T-helper 2 cell treated with Interferon-gamma antibody and Interleukin-4, amounts not matched to agents 5 μg/mL and 100 μg/mL, for 36 hours (primary cell): Measurements from ENCODE around the gene C1orf210.

Experiments used
- DNase-seq: peaks from one replicate; pipeline ENCODE4 v3.0.0; 2021; ENCODE audit warnings: low spot score
- H3K27ac Mint-ChIP-seq: one replicate; pipeline ENCODE4 v1.8.0; 2021; ENCODE audit warnings: mild to moderate bottlenecking, mixed read lengths
- H3K27me3 Mint-ChIP-seq: one replicate; pipeline ENCODE4 v1.8.0; 2021; ENCODE audit warnings: low read depth, mixed read lengths
- H3K36me3 Mint-ChIP-seq: one replicate; pipeline ENCODE4 v1.8.0; 2021; ENCODE audit warnings: low read depth, mixed read lengths
- H3K4me1 Mint-ChIP-seq: one replicate; pipeline ENCODE4 v1.8.0; 2021; ENCODE audit warnings: low read depth, mixed read lengths
- H3K4me3 Mint-ChIP-seq: one replicate; pipeline ENCODE4 v1.8.0; 2022; ENCODE audit warnings: mild to moderate bottlenecking, moderate library complexity, mixed read lengths
- H3K9me3 Mint-ChIP-seq: one replicate; pipeline ENCODE4 v1.8.0; 2021; ENCODE audit warnings: mixed read lengths

Gene C1orf210

DNA sequence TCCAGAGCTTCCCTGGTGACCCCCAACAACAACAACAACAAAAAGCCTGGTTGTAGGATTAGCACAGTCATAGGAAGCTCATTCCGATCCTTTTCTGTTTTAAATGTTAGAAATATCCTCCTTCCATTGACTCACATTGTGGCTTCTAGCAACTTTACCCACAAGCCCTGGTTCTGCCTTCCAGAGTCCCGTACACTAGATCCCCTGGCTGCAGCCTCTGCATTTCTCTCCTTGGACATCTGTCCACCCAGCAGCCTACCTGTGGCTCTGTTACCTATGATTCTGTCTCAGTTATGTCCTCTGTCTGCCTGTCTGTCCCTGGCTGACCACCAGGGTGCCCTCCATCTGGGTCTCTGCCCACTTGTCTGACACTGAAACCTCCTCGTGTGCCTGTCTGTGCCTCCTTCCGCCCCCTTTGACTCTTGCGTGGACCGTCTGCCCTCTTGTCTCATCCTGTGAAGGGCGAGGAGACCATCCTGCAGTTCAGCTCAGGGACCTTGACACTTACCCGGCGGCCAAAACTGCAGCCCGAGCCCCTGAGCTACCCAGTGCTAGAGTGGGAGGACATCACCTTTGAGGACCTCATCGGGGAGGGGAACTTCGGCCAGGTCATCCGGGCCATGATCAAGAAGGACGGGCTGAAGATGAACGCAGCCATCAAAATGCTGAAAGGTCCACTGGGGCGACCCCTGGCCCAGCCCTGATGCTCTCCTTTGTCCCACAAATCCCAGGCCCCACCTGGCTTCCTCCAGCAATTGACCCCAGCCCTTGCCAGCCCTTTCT is 31.5 kb upstream of the C1orf210 start:
- H3K4me3 Mint-ChIP-seq, result no peak overlapping the region
- no peak for DNase-seq

DNA sequence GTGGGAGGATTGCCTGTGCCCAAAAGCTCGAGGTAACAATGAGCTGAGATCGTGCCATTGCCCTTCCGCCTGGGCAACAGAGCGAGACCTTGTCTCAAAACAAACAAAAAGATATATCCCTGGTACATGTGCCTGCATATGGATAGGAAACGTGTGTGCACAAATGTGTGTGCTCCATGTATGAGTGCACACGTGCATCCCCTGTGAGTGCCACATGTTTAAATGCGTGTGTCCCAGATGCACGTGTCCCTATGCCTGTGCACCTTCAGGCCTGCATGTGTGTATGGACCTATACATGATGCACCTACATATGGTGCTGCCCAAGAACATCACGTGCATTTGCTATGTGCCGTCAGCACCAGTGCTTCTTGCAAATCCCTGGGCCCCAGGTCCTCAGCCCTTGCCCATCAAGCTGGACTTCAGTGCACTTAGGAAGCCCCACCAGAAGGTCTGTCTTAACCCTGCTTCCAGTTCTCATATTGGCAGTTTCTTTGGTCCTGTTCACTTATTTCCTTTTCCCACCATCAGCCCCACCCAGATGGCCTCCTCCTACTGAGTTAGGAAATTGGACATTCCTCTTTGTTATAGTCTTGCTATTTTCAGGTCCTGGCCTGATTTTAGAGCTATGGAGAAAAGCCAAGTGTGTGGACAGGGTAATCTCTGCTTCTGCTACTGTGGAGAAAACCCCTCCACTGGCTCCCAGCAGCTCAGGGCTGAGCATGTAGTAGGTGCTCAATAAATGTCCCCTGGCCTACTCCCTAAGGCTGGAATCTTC is 30.8 kb upstream of the C1orf210 start:
- no peak overlapping the region for H3K27ac Mint-ChIP-seq
- H3K9me3 Mint-ChIP-seq, result no peaks in the 10 kb centered on the region
- H3K36me3 Mint-ChIP-seq, result no peaks in the 10 kb centered on the region

More for the DNA sequence above, 31.5 kb upstream of the C1orf210 start:
- H3K4me1 Mint-ChIP-seq, result no peaks in the 10 kb centered on the region
- H3K36me3 Mint-ChIP-seq, result no peaks in the 10 kb centered on the region
- no peaks in the 10 kb centered on the region for H3K9me3 Mint-ChIP-seq
- H3K27ac Mint-ChIP-seq, result no peak overlapping the region
- no peaks in the 10 kb centered on the region for H3K27me3 Mint-ChIP-seq

DNA sequence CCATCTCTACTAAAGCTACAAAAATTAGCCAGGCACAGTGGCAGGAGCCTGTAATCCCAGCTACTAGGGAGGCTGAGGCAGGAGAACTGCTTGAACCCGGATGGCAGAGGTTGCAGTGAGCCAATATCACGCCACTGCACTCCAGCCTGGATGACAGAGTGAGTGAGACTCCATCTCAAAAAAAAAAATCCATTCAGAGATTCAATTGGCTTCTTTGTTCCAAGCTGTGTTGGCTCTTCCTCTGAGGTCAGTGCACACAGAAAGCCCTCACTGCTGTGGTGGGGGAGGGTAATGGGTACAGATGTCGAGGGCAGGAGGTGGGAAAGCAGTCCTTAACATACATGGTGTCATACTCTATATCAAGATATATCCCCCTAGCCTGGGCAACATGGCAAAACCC is 30.1 kb upstream of the C1orf210 start:
- H3K27me3 Mint-ChIP-seq, result no peaks in the 10 kb centered on the region
- H3K4me3 Mint-ChIP-seq, result no peak overlapping the region
- H3K9me3 Mint-ChIP-seq, result no peaks in the 10 kb centered on the region
- no peak overlapping the region for H3K27ac Mint-ChIP-seq
- H3K36me3 Mint-ChIP-seq, result no peaks in the 10 kb centered on the region
- H3K4me1 Mint-ChIP-seq, result no peaks in the 10 kb centered on the region
- DNase-seq, result no peak

More for the DNA sequence above, 30.8 kb upstream of the C1orf210 start:
- Mint-ChIP-seq H3K4me1 (no peaks in the 10 kb centered on the region), H3K4me3 (no peak overlapping the region), H3K27me3 (no peaks in the 10 kb centered on the region)
- no peak for DNase-seq

GRCh38 chr1:43314233-43314632 is 28.9 kb upstream of the C1orf210 start:
- H3K36me3 Mint-ChIP-seq, result no peaks in the 10 kb centered on the region
- H3K9me3 Mint-ChIP-seq, result no peaks in the 10 kb centered on the region
- H3K4me1 Mint-ChIP-seq, result no peaks in the 10 kb centered on the region
- no peak overlapping the region for H3K27ac Mint-ChIP-seq
- no peak for DNase-seq
- no peak overlapping the region for H3K4me3 Mint-ChIP-seq
- no peaks in the 10 kb centered on the region for H3K27me3 Mint-ChIP-seq

DNA sequence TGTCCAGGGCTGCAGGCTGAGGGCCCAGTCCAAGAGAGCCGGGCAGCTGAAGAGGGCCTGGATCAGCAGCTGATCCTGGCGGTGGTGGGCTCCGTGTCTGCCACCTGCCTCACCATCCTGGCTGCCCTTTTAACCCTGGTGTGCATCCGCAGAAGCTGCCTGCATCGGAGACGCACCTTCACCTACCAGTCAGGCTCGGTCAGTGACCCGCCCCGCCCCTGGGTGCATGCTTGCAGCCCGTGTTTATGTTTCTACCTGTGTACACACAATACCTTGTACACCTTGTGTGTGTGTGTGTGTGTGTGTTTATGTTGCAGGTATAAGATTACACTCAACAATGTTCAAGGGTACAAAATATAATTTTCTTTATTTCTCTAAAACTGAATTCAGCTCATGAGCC is 28.4 kb upstream of the C1orf210 start:
- no peak overlapping the region for H3K4me3 Mint-ChIP-seq
- no peaks in the 10 kb centered on the region for H3K4me1 Mint-ChIP-seq

DNA sequence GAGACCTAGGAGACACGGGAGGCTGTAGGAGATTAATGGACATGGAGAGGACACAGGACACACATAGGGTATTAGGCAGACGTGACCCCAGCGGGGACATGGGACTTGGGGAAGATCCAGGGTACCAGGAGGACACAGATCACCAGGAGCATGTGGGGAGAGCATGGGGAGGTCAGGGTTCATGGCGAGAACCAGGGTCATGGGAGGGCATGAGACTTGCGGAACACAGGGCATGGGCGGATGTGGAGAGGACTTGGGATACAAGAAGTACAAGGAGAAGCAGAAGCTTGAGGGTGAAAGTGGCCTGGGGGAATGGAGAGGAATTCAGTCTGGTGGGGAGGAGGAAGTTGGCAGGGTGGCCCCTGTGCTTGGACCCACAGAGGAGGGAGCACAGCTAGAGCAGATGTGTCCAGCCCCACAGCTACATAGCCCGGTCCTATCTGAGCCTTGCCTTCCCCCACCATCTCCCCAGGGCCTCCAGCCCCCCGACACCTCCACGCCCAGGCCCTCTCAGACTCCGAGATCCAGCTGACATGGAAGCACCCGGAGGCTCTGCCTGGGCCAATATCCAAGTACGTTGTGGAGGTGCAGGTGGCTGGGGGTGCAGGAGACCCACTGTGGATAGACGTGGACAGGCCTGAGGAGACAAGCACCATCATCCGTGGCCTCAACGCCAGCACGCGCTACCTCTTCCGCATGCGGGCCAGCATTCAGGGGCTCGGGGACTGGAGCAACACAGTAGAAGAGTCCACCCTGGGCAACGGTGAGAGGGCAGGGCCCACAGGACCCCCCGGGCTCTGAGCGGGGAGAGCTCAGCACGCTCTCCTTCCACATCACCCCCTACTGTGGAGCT is 27.5 kb upstream of the C1orf210 start:
- no peaks in the 10 kb centered on the region for H3K27me3 Mint-ChIP-seq
- DNase-seq, result no peak
- H3K4me3 Mint-ChIP-seq, result no peak overlapping the region
- no peak overlapping the region for H3K27ac Mint-ChIP-seq
- H3K9me3 Mint-ChIP-seq, result no peaks in the 10 kb centered on the region
- no peaks in the 10 kb centered on the region for H3K36me3 Mint-ChIP-seq
- H3K4me1 Mint-ChIP-seq, result no peaks in the 10 kb centered on the region

More for the DNA sequence above, 28.4 kb upstream of the C1orf210 start:
- no peaks in the 10 kb centered on the region for H3K9me3 Mint-ChIP-seq
- H3K27ac Mint-ChIP-seq, result no peak overlapping the region
- H3K27me3 Mint-ChIP-seq, result no peaks in the 10 kb centered on the region
- no peak for DNase-seq
- H3K36me3 Mint-ChIP-seq, result no peaks in the 10 kb centered on the region

DNA sequence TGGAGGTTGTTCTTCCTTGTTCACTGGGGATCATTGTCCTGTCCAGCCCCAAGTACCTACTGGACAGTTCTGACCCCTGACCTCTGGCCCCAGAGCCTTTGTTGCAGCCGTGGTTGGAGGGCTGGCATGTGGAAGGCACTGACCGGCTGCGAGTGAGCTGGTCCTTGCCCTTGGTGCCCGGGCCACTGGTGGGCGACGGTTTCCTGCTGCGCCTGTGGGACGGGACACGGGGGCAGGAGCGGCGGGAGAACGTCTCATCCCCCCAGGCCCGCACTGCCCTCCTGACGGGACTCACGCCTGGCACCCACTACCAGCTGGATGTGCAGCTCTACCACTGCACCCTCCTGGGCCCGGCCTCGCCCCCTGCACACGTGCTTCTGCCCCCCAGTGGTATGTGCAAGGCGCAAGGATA is 26.8 kb upstream of the C1orf210 start:
- H3K27me3 Mint-ChIP-seq, result no peaks in the 10 kb centered on the region
- no peak overlapping the region for H3K27ac Mint-ChIP-seq
- no peaks in the 10 kb centered on the region for H3K9me3 Mint-ChIP-seq
- H3K36me3 Mint-ChIP-seq, result no peaks in the 10 kb centered on the region
- no peak overlapping the region for H3K4me3 Mint-ChIP-seq
- no peak for DNase-seq
- no peaks in the 10 kb centered on the region for H3K4me1 Mint-ChIP-seq

GRCh38 chr1:43311521-43311920 is 26.1 kb upstream of the C1orf210 start:
- no peaks in the 10 kb centered on the region for H3K36me3 Mint-ChIP-seq
- no peak overlapping the region for H3K27ac Mint-ChIP-seq
- H3K27me3 Mint-ChIP-seq, result no peaks in the 10 kb centered on the region
- H3K4me1 Mint-ChIP-seq, result no peaks in the 10 kb centered on the region
- no peak overlapping the region for H3K4me3 Mint-ChIP-seq
- DNase-seq, result no peak
- no peaks in the 10 kb centered on the region for H3K9me3 Mint-ChIP-seq

GRCh38 chr1:43309405-43310025 is 24.1 kb upstream of the C1orf210 start:
- no peak overlapping the region for H3K4me3 Mint-ChIP-seq
- no peaks in the 10 kb centered on the region for H3K4me1 Mint-ChIP-seq
- no peaks in the 10 kb centered on the region for H3K9me3 Mint-ChIP-seq
- no peak overlapping the region for H3K27ac Mint-ChIP-seq
- DNase-seq, result no peak
- no peaks in the 10 kb centered on the region for H3K27me3 Mint-ChIP-seq
- H3K36me3 Mint-ChIP-seq, result no peaks in the 10 kb centered on the region

GRCh38 chr1:43308635-43309404 is 23.4 kb upstream of the C1orf210 start:
- DNase-seq, result no peak
- H3K9me3 Mint-ChIP-seq, result no peaks in the 10 kb centered on the region
- no peak overlapping the region for H3K4me3 Mint-ChIP-seq
- H3K27me3 Mint-ChIP-seq, result no peaks in the 10 kb centered on the region
- no peaks in the 10 kb centered on the region for H3K36me3 Mint-ChIP-seq
- H3K27ac Mint-ChIP-seq, result no peak overlapping the region
- no peaks in the 10 kb centered on the region for H3K4me1 Mint-ChIP-seq

GRCh38 chr1:43307458-43308158 is 22.2 kb upstream of the C1orf210 start:
- Mint-ChIP-seq H3K27ac (no peak overlapping the region), H3K4me3 (no peak overlapping the region)
- DNase-seq, result no peak

DNA sequence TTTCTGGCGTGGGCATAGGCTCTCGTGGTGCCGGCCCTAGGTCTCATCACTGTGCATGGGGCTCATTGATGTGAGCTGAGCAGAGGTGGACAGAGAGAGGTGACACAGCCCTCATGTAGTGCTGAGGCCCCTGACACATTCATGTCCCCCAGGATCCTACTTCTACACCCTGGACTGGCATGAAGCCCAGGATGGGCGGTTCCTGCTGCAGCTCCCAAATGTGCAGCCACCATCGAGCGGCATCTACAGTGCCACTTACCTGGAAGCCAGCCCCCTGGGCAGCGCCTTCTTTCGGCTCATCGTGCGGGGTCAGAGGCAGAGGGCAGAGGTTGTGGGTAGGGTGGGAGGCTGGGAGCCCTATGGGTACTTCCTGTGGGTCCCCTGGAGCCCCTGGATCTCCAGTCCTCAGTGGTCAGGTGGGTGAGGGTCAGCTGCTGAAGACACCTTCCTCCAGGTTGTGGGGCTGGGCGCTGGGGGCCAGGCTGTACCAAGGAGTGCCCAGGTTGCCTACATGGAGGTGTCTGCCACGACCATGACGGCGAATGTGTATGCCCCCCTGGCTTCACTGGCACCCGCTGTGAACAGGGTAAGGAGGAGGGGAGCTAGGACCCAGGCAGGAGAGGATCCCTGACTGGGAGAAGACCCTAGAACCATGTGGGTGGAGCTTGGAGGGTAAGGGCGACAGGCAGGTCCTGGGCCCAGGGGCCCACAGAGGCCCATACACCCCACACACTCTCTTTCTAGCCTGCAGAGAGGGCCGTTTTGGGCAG is 21.5 kb upstream of the C1orf210 start:
- Mint-ChIP-seq H3K27me3 (no peaks in the 10 kb centered on the region), H3K27ac (no peak overlapping the region), H3K36me3 (no peaks in the 10 kb centered on the region), H3K4me3 (no peak overlapping the region), H3K4me1 (no peaks in the 10 kb centered on the region), H3K9me3 (no peaks in the 10 kb centered on the region)
- DNase-seq, result no peak

More at GRCh38 chr1:43307458-43308158, 22.2 kb upstream of the C1orf210 start:
- Mint-ChIP-seq H3K9me3 (no peaks in the 10 kb centered on the region), H3K27me3 (no peaks in the 10 kb centered on the region), H3K4me1 (no peaks in the 10 kb centered on the region), H3K36me3 (no peaks in the 10 kb centered on the region)
